CD4-positive, alpha-beta T cell (primary cell): Measurements from ENCODE around the gene MAIP1. TPM values are rescaled to one million over a fixed set of nuclear protein-coding genes. Genes with fewer than 3 reads are reported as not detected.

Source experiments
- ATAC-seq: fragments of 200-7000 bp; cut with Tn5 transposase; one replicate; pipeline ENCODE4 v1.10.0; 2022; ENCODE audit warnings: mild to moderate bottlenecking; ENCODE audit not compliant: poor library complexity
- CTCF ChIA-PET: fragments of 350-600 bp; sonication (Branson Sonifier 250); formaldehyde crosslinking; loops from one replicate; lab custom pipeline; 2021; ENCODE audit warnings: antibody characterized with exemption, inconsistent platforms; lab: Charles Lee
- POLR2A ChIA-PET: fragments of 350-600 bp; sonication (Branson Sonifier 250); formaldehyde crosslinking; loops from one replicate; lab custom pipeline; 2021; ENCODE audit warnings: antibody characterized with exemption, inconsistent platforms; lab: Charles Lee
- DNase-seq, 14 experiments: peaks; one replicate each; pipeline ENCODE4 v3.0.0-alpha.2; 2013 to 2020; ENCODE audit warnings: mixed read lengths in 2 of 14
- H3K27ac ChIP-seq, 2 donors: one replicate each; pipeline versions ENCODE4 v1.5.1 to v1.7.0; 2013; ENCODE audit warnings: low read length in 2 of 2, low read depth in 1 of 2, mild to moderate bottlenecking in 1 of 2
- H3K27me3 ChIP-seq, 2 experiments: 1 replicate in 1 of 2; 2 replicates in 1 of 2; pipeline versions ENCODE4 v1.6.1 to v1.7.0; 2013; ENCODE audit warnings: low read length in 2 of 2, control low read depth in 1 of 2, mild to moderate bottlenecking in 1 of 2, moderate library complexity in 1 of 2; ENCODE audit not compliant: insufficient read depth in 2 of 2, control insufficient read depth in 1 of 2
- H3K36me3 ChIP-seq: one replicate; pipeline ENCODE4 v1.6.1; 2013; ENCODE audit warnings: low read length, control low read depth; ENCODE audit not compliant: insufficient read depth
- H3K4me1 ChIP-seq: one replicate; pipeline ENCODE4 v1.6.1; 2013; ENCODE audit warnings: low read length, control low read depth; ENCODE audit not compliant: insufficient read depth
- H3K4me3 ChIP-seq: one replicate; pipeline ENCODE4 v1.5.1; 2013; ENCODE audit warnings: mild to moderate bottlenecking, low read length, moderate library complexity
- H3K9me3 ChIP-seq, 2 experiments: 1 replicate in 1 of 2; 2 replicates in 1 of 2; pipeline versions ENCODE4 v1.6.1 to v1.7.0; 2013; ENCODE audit warnings: low read length in 2 of 2, mild to moderate bottlenecking in 2 of 2, control low read depth in 1 of 2, moderate library complexity in 1 of 2; ENCODE audit not compliant: control insufficient read depth in 1 of 2, insufficient read depth in 1 of 2
- H3K27ac Mint-ChIP-seq: one replicate; pipeline ENCODE4 v1.8.0; 2020; ENCODE audit warnings: mixed read lengths
- H3K27me3 Mint-ChIP-seq: one replicate; pipeline ENCODE4 v1.8.0; 2021; ENCODE audit warnings: mixed read lengths
- H3K36me3 Mint-ChIP-seq: one replicate; pipeline ENCODE4 v1.8.0; 2021; ENCODE audit warnings: low read depth, mixed read lengths
- H3K4me1 Mint-ChIP-seq: one replicate; pipeline ENCODE4 v1.8.0; 2021; ENCODE audit warnings: low read depth, mixed read lengths
- H3K4me3 Mint-ChIP-seq: one replicate; pipeline ENCODE4 v1.8.0; 2020; ENCODE audit warnings: mild to moderate bottlenecking, mixed read lengths
- H3K9me3 Mint-ChIP-seq: one replicate; pipeline ENCODE4 v1.8.0; 2020; ENCODE audit warnings: mixed read lengths
- intact Hi-C, 2 experiments: fragments of 100-400 bp; cut with DNase I in 1 of 2; cut with micrococcal nuclease in 1 of 2; formaldehyde crosslinking; loops; one replicate each; pipeline versions ENCODE4 v1.15.1 to v1.9.0; 2023 to 2025; cut with DNase I, micrococcal nuclease
- total RNA-seq, 174 experiments: library from RNA in 2 of 174; stranded (reverse) in 2 of 174; gene quantifications; one replicate each; pipeline ENCODE4 v1.2.3 and lab custom pipeline; 2021 to 2026
- TF ChIP-seq, protein P1 (sequence below): fragments of 200-600 bp; IDR thresholded peaks from one replicate; pipeline ENCODE4 v1.8.0; 2022; ENCODE audit warnings: antibody characterized with exemption, mild to moderate bottlenecking

The MAIP1 gene
- total RNA-seq, 2 experiments from 2014 or later = 34.6 to 35.8 TPM

DNA sequence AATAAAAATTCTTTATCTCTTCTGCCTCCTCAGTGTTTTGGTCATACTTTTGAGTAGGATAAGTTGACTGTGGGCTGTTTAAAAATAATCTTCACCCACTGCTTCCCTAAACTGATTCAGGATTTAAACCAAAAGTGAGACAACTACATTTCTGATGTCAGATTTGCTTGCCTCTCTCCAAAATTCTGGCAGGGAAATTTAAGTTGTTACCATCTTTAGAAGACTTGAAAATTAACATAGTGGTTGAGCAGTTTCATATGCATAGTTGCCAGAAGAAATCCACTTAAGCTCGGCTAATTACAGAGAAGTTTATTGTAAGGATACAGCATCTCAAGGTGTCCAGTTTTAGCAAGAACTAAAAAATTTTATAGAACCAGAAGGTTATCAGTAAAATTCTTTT, 57.0 kb downstream of the MAIP1 start:
- Histone ChIP-seq H3K4me1 (no peaks in the 10 kb centered on the region), H3K9me3 (no peaks in the 10 kb centered on the region), H3K27ac (no peak overlapping the region), H3K27me3 (peaks cover 0 to 4% of the 10 kb centered on the region in 2 experiments), H3K36me3 (no peaks in the 10 kb centered on the region), H3K4me3 (no peak overlapping the region)
- Mint-ChIP-seq H3K4me3 (no peak overlapping the region), H3K27ac (no peak overlapping the region), H3K9me3 (no peaks in the 10 kb centered on the region), H3K36me3 (no peaks in the 10 kb centered on the region), H3K4me1 (no peaks in the 10 kb centered on the region), H3K27me3 (peaks cover 4% of the 10 kb centered on the region)
- TF ChIP-seq, protein P1, sequence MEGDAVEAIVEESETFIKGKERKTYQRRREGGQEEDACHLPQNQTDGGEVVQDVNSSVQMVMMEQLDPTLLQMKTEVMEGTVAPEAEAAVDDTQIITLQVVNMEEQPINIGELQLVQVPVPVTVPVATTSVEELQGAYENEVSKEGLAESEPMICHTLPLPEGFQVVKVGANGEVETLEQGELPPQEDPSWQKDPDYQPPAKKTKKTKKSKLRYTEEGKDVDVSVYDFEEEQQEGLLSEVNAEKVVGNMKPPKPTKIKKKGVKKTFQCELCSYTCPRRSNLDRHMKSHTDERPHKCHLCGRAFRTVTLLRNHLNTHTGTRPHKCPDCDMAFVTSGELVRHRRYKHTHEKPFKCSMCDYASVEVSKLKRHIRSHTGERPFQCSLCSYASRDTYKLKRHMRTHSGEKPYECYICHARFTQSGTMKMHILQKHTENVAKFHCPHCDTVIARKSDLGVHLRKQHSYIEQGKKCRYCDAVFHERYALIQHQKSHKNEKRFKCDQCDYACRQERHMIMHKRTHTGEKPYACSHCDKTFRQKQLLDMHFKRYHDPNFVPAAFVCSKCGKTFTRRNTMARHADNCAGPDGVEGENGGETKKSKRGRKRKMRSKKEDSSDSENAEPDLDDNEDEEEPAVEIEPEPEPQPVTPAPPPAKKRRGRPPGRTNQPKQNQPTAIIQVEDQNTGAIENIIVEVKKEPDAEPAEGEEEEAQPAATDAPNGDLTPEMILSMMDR = no peak
- ChIA-PET POLR2A (no interaction called here), CTCF (interaction anchor here (1.1 kb wide), 1 partner anchor 14 kb away, joined by 4 read pairs; no protein-coding TSS in a partner anchor)
- intact Hi-C loops = no loop called here
- no peak for ATAC-seq
- no peak for DNase-seq

Other genes starting within 250 kb of the MAIP1 start
- 1 to 10 TPM in 1 of 2 experiments, under 1 TPM in 1; 0.78 to 1.3 TPM for gene FTCDNL1, start 104.4 kb upstream of the MAIP1 start, total RNA-seq
- 10 to 100 TPM; 12.5 to 13.7 TPM for gene C2orf69, start 44.3 kb upstream of the MAIP1 start, total RNA-seq
- gene TYW5, start 91 bp upstream of the MAIP1 start, total RNA-seq = 10 to 100 TPM; 15.0 to 16.0 TPM